ENCODE data around the gene AKAP9.

DNA sequence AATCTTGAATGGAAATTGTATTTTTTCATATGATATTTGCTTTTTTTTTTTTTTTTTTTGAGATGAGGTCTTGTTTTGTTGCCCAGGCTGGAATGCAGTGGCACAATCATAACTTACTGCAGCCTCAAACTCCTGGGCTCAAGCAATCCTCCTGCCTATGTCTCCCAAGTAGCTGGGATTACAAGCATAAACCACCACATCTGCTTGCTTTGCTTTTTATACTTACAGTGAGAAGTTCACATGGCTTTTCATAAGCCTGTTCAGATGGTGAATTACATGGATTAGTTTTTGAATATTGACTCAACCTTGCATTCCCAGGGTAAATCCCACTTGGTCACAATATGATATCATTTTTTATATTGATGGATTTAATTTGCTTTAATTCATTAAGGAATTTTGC is 216.3 kb downstream of the AKAP9 start:
- TF ChIP-seq, protein P1, sequence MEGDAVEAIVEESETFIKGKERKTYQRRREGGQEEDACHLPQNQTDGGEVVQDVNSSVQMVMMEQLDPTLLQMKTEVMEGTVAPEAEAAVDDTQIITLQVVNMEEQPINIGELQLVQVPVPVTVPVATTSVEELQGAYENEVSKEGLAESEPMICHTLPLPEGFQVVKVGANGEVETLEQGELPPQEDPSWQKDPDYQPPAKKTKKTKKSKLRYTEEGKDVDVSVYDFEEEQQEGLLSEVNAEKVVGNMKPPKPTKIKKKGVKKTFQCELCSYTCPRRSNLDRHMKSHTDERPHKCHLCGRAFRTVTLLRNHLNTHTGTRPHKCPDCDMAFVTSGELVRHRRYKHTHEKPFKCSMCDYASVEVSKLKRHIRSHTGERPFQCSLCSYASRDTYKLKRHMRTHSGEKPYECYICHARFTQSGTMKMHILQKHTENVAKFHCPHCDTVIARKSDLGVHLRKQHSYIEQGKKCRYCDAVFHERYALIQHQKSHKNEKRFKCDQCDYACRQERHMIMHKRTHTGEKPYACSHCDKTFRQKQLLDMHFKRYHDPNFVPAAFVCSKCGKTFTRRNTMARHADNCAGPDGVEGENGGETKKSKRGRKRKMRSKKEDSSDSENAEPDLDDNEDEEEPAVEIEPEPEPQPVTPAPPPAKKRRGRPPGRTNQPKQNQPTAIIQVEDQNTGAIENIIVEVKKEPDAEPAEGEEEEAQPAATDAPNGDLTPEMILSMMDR (IDR thresholded peaks at IDR 0.05; ENCODE audit: low read depth, low read length): no peak
- TF ChIP-seq, protein P2, sequence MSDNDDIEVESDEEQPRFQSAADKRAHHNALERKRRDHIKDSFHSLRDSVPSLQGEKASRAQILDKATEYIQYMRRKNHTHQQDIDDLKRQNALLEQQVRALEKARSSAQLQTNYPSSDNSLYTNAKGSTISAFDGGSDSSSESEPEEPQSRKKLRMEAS (IDR thresholded peaks at IDR 0.05; ENCODE audit: low read depth, low read length): no peak
